GM12891 (cell line): Measurements from ENCODE around the gene MAD1L1.
"Not testable (repeated sequence)": the region's sequence is repeated elsewhere in the genome, so short reads cannot be mapped to it uniquely, and the experiment has no call there.

Source experiments
- POLR2A ChIP-seq: IDR thresholded peaks from 2 replicates; pipeline ENCODE4 v1.6.1; 2011; ENCODE audit warnings: low read depth, low read length, control low read depth
- POLR2AphosphoS5 ChIP-seq: IDR thresholded peaks from 2 replicates; pipeline ENCODE4 v1.6.1; 2011; ENCODE audit warnings: low read depth, low read length, control low read depth
- POU2F2 ChIP-seq: IDR thresholded peaks from 2 replicates; pipeline ENCODE4 v1.6.1; 2011; ENCODE audit warnings: low read depth, mild to moderate bottlenecking, control low read depth, low read length, moderate library complexity
- SPI1 ChIP-seq: IDR thresholded peaks from 2 replicates; pipeline ENCODE4 v1.6.1; 2011; ENCODE audit warnings: low read depth, low read length, control low read depth
- TAF1 ChIP-seq: IDR thresholded peaks from 2 replicates; pipeline ENCODE4 v1.6.1; 2011; ENCODE audit warnings: low read depth, low read length, control low read depth

GRCh38 chr7:2036201-2036600 is 196.5 kb downstream of the MAD1L1 start:
- not testable (repeated sequence) for TF ChIP-seq POLR2A, TAF1, POLR2AphosphoS5, SPI1, POU2F2
